AML-193 (cell line): ENCODE data around the gene KCNJ9.
A peak's percentile ranks its signal among the peaks of the same experiment; 100 is the strongest.
"Not testable (repeated sequence)": the region's sequence is repeated elsewhere in the genome, so short reads cannot be mapped to it uniquely, and the experiment has no call there.

ENCODE experiments used
- DNase-seq, 2 experiments: peaks; one replicate each; lab custom pipeline; 2025; lab: John Stamatoyannopoulos, UW

KCNJ9 gene

GRCh38 chr1:160081261-160081936 is at the start of gene KCNJ9:
TSS of gene KCNJ9 (plus strand) at chr1:160081538. CDS start at chr1:160084031, 2,493 bp downstream.
- DNase-seq: no peak

- DNase-seq: peak in 1 of 2 experiments; percentile 49
Measured at GRCh38 chr1:160032165-160032820, 49.0 kb upstream of the KCNJ9 start.

- DNase-seq: no peak
Measured at GRCh38 chr1:160040476-160040875, 40.9 kb upstream of the KCNJ9 start.

GRCh38 chr1:160043543-160043942 is 37.8 kb upstream of the KCNJ9 start:
- DNase-seq: no peak

GRCh38 chr1:160045653-160046052 is 35.7 kb upstream of the KCNJ9 start:
- DNase-seq: no peak

GRCh38 chr1:160046494-160047110 is 34.7 kb upstream of the KCNJ9 start:
- DNase-seq: peak; percentile 54 to 56

- no peak for DNase-seq
Measured at GRCh38 chr1:160047111-160047991, 34.0 kb upstream of the KCNJ9 start.

- no peak for DNase-seq
Measured at GRCh38 chr1:160048335-160048734, 33.0 kb upstream of the KCNJ9 start.

GRCh38 chr1:160049101-160049500 is 32.2 kb upstream of the KCNJ9 start:
- no peak for DNase-seq

- DNase-seq: not testable (repeated sequence)
Measured at GRCh38 chr1:160050182-160050581, 31.2 kb upstream of the KCNJ9 start.

- no peak for DNase-seq
Measured at GRCh38 chr1:160050619-160051018, 30.7 kb upstream of the KCNJ9 start.

- DNase-seq: no peak
Measured at GRCh38 chr1:160052936-160053335, 28.4 kb upstream of the KCNJ9 start.

GRCh38 chr1:160053548-160054365 is 27.6 kb upstream of the KCNJ9 start:
- no peak for DNase-seq

GRCh38 chr1:160056648-160057169 is 24.6 kb upstream of the KCNJ9 start:
- no peak for DNase-seq

- DNase-seq: no peak
Measured at GRCh38 chr1:160058087-160058486, 23.3 kb upstream of the KCNJ9 start.

- DNase-seq: no peak
Measured at GRCh38 chr1:160061369-160062229, 19.7 kb upstream of the KCNJ9 start.

GRCh38 chr1:160062230-160062532 is 19.2 kb upstream of the KCNJ9 start:
- DNase-seq: no peak

GRCh38 chr1:160063176-160063575 is 18.2 kb upstream of the KCNJ9 start:
- DNase-seq: no peak

- no peak for DNase-seq
Measured at GRCh38 chr1:160064164-160064563, 17.2 kb upstream of the KCNJ9 start.

GRCh38 chr1:160064746-160065145 is 16.6 kb upstream of the KCNJ9 start:
- DNase-seq: no peak
